ENCODE data around the gene DCAF4. TPM values are rescaled to one million over a fixed set of nuclear protein-coding genes. Genes with fewer than 3 reads are reported as not detected.
"Not testable (repeated sequence)": the region's sequence is repeated elsewhere in the genome, so short reads cannot be mapped to it uniquely, and the experiment has no call there.

The DCAF4 gene
- polyA plus RNA-seq, 3 donors, result 2.8 to 13.2 (median 8.0) TPM

DNA sequence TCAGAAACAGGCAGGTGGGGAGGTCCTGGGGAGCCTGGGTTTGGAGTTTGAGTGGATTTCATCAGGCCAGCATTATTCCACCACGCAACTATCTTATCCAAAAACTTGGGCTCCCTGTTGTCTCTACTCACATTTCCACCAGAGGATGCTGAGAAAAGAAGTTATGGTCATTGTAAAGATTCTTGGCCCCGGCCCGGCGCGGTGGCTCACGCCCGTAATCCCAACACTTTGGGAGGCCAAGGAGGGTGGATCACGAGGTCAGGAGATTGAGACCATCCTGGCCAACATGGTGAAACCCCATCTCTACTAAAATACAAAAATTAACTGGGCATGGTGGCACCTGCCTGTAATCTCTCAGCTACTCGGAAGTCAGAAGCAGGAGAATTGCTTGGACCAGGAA, 30.5 kb downstream of the DCAF4 start:
- H3K27ac ChIP-seq (ENCODE audit: low read depth, low read length), result not testable (repeated sequence)
- WGBS, 3 donors, result 90 to 96% (median 95%) methylated on average over 9 of the region's 9 CpGs

- H3K27ac ChIP-seq (ENCODE audit: low read depth, low read length), result no peak overlapping the region
- 86 to 97% (median 91%) methylated on average over 3 of the region's 3 CpGs for WGBS, 3 donors
These were observed 30.9 kb downstream of the DCAF4 start for GRCh38 chr14:72957213-72957612.

DNA sequence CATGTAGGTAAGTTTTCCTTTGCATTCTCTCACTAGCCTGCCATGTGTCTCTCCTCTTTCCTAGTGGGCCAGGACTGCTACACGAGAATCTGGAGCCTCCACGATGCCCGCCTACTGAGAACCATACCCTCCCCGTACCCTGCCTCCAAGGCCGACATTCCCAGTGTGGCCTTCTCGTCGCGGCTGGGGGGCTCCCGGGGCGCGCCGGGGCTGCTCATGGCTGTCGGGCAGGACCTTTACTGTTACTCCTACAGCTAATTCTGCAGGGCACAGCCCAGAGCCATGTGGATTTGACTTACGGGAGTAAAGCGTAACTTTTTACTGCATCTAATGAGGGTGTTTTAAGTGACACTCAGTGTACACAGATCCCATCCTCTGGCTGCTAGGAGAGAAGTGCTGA, 32.3 kb downstream of the DCAF4 start:
- H3K27ac ChIP-seq (ENCODE audit: low read depth, low read length), result no peak overlapping the region
- WGBS, 3 donors, result 96 to 97% (median 97%) methylated on average over 15 of the region's 15 CpGs

DNA sequence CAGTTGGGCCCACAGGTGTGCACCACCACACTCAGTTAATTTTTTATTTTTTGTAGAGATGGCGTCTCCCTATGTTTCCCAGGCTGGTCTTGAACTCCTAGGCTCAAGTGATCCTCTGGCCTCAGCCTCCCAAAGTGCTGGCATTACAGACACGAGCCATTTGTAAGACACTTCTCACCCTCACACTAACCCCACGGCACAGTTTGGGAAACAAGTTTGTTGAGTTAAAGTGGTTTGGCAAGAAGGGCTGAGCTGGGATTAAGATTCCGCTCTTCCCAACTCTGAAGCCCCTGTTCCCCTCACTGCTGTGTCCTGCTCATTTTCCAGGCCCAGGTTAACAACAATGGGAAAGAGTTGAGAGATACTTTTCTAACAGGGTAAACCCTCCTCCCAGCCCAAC, 34.8 kb downstream of the DCAF4 start:
- not testable (repeated sequence) for H3K27ac ChIP-seq (ENCODE audit: low read depth, low read length)
- 93 to 97% (median 95%) methylated on average over 4 of the region's 4 CpGs for WGBS, 3 donors

GRCh38 chr14:72961579-72962335, 35.5 kb downstream of the DCAF4 start:
- 81 to 89% (median 88%) methylated on average over 10 of the region's 10 CpGs for WGBS, 3 donors
- no peak overlapping the region for H3K27ac ChIP-seq (ENCODE audit: low read depth, low read length)

GRCh38 chr14:72962336-72962754, 36.1 kb downstream of the DCAF4 start:
- H3K27ac ChIP-seq (ENCODE audit: low read depth, low read length), result not testable (repeated sequence)
- 67 to 75% (median 72%) methylated on average over 10 of the region's 10 CpGs for WGBS, 3 donors

DNA sequence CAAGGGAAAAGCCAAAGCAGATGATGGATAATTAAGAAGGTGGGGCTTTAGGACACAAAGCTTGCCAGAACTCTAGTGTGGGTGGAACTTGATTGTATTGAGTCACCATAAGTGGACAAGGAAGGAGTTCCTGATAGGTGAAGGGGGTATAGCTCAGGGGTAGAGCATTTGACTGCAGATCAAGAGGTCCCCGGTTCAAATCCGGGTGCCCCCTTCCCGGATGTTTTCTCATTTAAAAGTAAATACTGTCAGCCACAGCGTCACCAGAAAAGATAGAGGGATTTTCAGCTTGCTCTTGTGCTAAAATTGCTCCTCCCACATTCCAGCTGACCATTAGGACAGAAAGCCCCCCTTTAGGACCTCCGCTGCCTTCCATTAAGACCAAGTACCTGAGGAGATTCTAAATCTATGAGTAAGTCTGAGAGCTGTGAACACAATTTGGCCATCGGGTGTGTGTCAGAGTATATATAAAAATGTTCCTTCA, 36.6 kb downstream of the DCAF4 start:
- WGBS, 3 donors, result 50 to 52% (median 51%) methylated on average over 6 of the region's 6 CpGs

DNA sequence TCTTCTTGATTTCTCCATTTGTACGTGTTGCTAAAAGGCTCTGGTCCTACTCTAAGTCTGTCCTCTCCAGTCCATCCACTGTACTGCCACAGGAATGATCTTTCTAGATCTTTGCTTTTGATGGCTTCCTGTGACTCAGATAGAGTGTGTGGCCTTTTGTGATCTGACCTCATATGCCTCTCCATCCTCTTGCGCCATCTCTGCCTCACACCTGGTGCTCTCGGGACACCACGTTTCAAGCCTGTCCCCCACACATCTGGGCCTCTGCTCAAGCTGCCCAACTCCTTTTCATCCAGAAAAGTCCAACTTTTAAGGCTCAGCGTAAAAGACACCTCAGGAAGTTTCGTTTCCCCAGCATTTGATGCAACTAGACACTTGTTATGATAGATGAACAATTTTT, 39.0 kb downstream of the DCAF4 start:
- 75 to 85% (median 83%) methylated on average over 6 of the region's 6 CpGs for WGBS, 3 donors

More for the DNA sequence above, 36.6 kb downstream of the DCAF4 start:
- no peak overlapping the region for H3K27ac ChIP-seq (ENCODE audit: low read depth, low read length)

DNA sequence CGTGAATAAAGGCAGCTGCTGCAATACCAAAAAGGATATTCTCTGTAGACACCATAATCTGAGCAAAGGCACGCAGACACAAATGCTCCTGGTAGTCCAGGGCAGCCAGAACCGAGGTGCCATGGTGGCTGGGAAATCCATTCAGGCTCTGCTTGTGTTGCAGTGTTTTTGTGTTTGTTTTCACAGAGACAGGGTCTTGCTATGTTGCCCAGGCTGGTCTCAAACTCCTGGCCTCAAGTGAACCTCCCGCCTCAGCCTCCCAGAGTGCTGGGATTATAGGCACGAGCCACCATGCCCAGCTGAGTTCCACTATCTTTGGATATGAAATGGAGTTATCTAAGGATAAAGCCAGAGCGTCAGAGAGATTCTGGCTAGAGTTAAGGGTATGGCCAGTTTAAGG, 39.8 kb downstream of the DCAF4 start:
- H3K27ac ChIP-seq (ENCODE audit: low read depth, low read length), result no peak overlapping the region
- 80 to 98% (median 95%) methylated on average over 6 of the region's 6 CpGs for WGBS, 3 donors

More for the DNA sequence above, 39.0 kb downstream of the DCAF4 start:
- H3K27ac ChIP-seq (ENCODE audit: low read depth, low read length), result no peak overlapping the region

GRCh38 chr14:72968316-72968715, 42.1 kb downstream of the DCAF4 start:
- WGBS, 3 donors, result 92 to 97% (median 96%) methylated on average over 5 of the region's 5 CpGs
- no peak overlapping the region for H3K27ac ChIP-seq (ENCODE audit: low read depth, low read length)

- no peak overlapping the region for H3K27ac ChIP-seq (ENCODE audit: low read depth, low read length)
- WGBS, 3 donors, result 83 to 92% (median 90%) methylated on average over 17 of the region's 17 CpGs
These were observed 43.9 kb downstream of the DCAF4 start for GRCh38 chr14:72970058-72970630.

DNA sequence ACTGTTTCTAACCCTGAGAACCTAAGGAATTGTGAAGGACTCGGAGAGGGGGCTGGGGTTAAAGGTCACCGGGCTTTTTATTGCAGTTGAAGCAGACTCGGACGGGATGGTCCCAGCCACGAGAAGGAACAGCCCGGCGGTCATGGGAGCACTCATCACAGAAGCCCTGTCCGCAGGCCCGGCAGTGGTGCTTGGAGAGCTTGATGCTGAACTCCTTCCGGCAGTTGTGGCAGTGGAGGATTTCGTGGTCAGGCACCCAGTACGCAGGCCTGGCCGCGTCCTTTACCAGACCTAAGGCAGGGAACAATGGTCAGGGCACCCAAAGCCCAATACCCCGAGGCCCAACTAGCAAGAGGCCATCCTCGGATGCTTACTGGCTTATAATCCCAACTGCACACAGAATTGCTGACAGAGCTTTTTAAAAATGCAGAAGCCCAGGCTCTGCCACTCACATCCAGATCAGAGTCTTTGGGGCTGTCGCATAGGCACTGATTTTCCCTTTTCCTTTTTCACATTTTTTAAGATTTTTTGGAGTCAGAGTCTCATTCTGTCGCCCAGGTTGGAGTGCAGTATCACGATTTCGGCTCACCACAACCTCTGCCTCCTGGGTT, 44.7 kb downstream of the DCAF4 start:
- WGBS, 3 donors, result 92 to 96% (median 94%) methylated on average over 20 of the region's 20 CpGs
- no peak overlapping the region for H3K27ac ChIP-seq (ENCODE audit: low read depth, low read length)

DNA sequence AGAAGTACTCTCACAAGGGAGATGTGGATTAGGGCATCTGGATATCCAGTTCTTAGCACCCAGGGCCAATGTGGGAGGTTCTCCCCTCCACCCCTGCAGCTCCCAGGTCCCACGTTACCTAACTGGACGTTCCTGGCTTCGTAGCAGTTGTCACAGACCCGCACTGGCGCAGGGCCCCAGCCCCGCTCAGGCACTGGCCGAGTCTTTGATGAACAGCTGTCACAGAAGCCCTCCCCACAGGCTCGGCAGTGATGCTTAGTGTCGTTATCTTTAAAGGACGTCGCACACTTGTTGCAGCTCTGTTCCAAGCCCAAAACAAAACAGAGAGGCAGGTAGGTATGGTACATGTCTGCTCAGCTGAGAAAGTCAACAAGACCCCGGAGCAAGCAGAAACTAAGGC, 48.4 kb downstream of the DCAF4 start:
- no peak overlapping the region for H3K27ac ChIP-seq (ENCODE audit: low read depth, low read length)
- WGBS, 3 donors, result 92 to 94% (median 93%) methylated on average over 12 of the region's 12 CpGs

DNA sequence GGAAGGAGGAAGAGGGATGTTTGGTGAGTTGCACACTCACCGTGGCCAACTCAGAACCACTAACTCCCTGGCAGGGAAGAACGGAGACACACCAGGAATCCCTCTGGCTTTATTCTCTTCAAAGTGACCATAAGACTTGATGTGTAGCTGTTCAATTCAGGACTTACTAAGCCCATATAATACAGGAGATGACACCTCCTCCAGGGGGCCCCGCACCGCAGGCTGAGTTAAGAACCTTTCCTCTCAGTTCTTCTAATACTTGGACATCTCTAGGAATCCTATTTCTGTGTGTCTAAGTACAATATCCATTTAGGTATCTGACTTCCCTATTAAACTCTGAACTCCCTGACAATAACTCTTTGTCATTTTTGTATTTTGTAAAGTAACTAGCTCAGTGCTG, 49.5 kb downstream of the DCAF4 start:
- no peak overlapping the region for H3K27ac ChIP-seq (ENCODE audit: low read depth, low read length)
- 92 to 93% (median 93%) methylated on average over 4 of the region's 4 CpGs for WGBS, 3 donors

DNA sequence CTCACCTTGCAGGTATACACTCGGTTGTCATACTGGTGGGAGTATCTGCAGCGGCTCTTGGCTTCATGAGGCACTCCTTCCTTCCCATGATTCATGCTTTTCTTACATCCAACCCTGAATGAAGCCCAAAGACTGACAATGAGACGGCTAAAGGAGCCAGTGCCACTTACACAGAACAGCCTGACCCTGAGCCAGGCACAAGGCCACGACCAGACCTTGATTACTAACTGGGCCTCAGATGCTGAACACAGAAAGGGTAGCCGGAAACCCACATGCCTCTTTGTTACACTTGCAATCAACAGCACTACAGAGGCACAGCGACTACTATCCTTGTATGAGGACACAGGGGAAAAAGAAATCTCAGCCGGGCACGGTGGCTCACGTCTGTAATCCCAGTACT, 52.6 kb downstream of the DCAF4 start:
- 89 to 93% (median 90%) methylated on average over 9 of the region's 9 CpGs for WGBS, 3 donors
- no peak overlapping the region for H3K27ac ChIP-seq (ENCODE audit: low read depth, low read length)

- 85 to 97% (median 93%) methylated on average over 8 of the region's 8 CpGs for WGBS, 3 donors
- no peak overlapping the region for H3K27ac ChIP-seq (ENCODE audit: low read depth, low read length)
These were observed 54.6 kb downstream of the DCAF4 start for GRCh38 chr14:72980863-72981262.

DNA sequence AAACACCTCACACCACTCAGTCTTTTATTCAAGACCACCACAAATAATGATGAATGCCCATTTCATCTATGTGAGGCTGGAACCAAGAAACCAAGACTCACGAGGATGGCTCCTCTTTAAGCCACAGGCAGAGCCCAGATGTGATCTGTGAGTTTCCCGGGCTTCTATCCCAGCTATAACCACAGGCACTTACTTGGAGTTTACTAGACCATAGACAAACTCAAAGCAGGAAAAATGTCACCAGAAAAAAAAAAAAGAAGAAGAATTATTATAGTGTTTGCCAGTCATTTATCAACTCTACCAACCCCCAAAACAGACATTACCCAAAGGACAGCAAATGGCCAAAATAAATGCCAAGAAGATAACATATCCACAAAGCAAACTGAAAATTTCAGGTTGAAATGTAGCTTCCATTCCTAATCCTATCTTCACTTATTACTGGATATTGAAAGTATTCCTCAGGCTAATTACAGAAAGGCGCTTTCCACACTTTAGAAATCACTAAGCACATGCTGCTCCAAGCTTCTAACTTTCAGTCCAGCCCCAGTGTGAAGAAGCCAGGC, 56.0 kb downstream of the DCAF4 start:
- 62 to 75% (median 71%) methylated on average over 3 of the region's 3 CpGs for WGBS, 3 donors
- no peak overlapping the region for H3K27ac ChIP-seq (ENCODE audit: low read depth, low read length)

- WGBS, 3 donors, result 71 to 88% (median 79%) methylated on average over 3 of the region's 3 CpGs
These were observed 60.0 kb downstream of the DCAF4 start for GRCh38 chr14:72986214-72986613.

GRCh38 chr14:72986857-72987256, 60.6 kb downstream of the DCAF4 start:
- H3K27ac ChIP-seq (ENCODE audit: low read depth, low read length), result no peak overlapping the region
- 84 to 96% (median 93%) methylated on average over 2 of the region's 2 CpGs for WGBS, 3 donors

More at GRCh38 chr14:72986214-72986613, 60.0 kb downstream of the DCAF4 start:
- no peak overlapping the region for H3K27ac ChIP-seq (ENCODE audit: low read depth, low read length)
